ENCODE data around the gene NBPF3.

DNA sequence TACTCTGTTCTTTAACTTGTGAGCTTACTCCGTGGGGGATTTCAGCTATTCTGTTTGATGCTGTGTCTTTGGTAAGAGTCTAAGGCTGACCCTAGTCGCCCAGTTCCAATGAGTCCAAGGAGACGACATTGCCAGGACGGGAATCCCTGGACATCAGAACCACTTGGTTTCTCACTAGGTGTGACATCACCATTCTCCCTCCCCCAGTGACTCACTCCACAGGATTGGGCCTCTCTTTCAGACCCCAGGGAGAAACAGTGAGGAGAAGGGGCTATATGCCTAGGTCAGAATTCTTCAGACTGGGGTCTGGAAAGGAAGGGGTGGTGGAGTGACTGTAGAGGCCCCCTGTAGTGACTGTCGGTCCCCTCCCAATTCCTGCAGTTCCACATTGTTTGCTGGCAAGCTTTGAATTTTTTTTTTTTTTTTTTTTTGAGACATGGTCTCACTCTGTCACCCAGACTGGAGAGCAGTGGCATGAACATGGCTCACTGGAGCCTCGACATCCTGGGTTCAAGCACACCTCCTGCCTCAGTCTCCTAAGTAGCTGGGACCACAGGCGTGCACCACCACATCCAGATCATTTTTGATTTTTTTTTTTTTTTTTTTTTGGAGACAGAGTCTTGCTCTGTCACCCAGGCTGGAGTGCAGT lies 90.6 kb downstream of the NBPF3 start:
- no peak for TF ChIP-seq POLR2A (IDR thresholded peaks at IDR 0.05)
- no peak for TF ChIP-seq CTCF (IDR thresholded peaks at IDR 0.05)

Measured in thyroid gland (tissue), 4 donors.